Epithelial cell of umbilical artery (primary cell): ENCODE results near the gene PCDHGC3. TPM values are rescaled to one million over a fixed set of nuclear protein-coding genes. Genes with fewer than 3 reads are reported as not detected.

Experiments used
- total RNA-seq: library from RNA; depleted of rRNA; stranded (reverse); fragments of >200 nt; gene quantifications from 2 replicates; pipeline ENCODE4 v1.2.3, GENCODE V29; 2014

The PCDHGC3 gene
- total RNA-seq, result 6.5 and 7.8 TPM in 2 replicates

GRCh38 chr5:141475625-141476131 lies at the start of gene PCDHGC3:
Gene PCDHGC3 (plus strand): TSS chr5:141475966. CDS start chr5:141476117, 151 bp downstream.

GRCh38 chr5:141430332-141431113 lies 45.2 kb upstream of the PCDHGC3 start, which contains the start of gene PCDHGA12:
Gene PCDHGA12 (plus strand): TSS chr5:141430507. CDS start chr5:141430760, 253 bp downstream.

GRCh38 chr5:141484641-141485311 lies 9.0 kb downstream of the PCDHGC3 start, which contains the start of gene PCDHGC4:
Gene PCDHGC4 (plus strand): TSS chr5:141485030. CDS start chr5:141485174, 144 bp downstream.

GRCh38 chr5:141488591-141489561 lies 13.1 kb downstream of the PCDHGC3 start, which contains the start of gene PCDHGC5:
Gene PCDHGC5 (plus strand): TSS chr5:141489081. CDS start chr5:141489241, 160 bp downstream.

Other genes starting within 250 kb of the PCDHGC3 start
- 0.32 and 0.46 TPM in 2 replicates for gene PCDHB15, start 230.6 kb upstream of the PCDHGC3 start, total RNA-seq
- gene SLC25A2, start 171.9 kb upstream of the PCDHGC3 start, total RNA-seq, result 0.15 TPM in 1 of 2 replicates, not detected in the other
- 76.7 and 85.6 TPM in 2 replicates for gene TAF7, start 155.2 kb upstream of the PCDHGC3 start, total RNA-seq
- under 0.01 and 0.32 TPM in 2 replicates for gene PCDHGA1, start 145.5 kb upstream of the PCDHGC3 start, total RNA-seq
- gene PCDHGA2, start 137.2 kb upstream of the PCDHGC3 start, total RNA-seq, result 0.46 and 0.65 TPM in 2 replicates
- gene PCDHGA3, start 132.1 kb upstream of the PCDHGC3 start, total RNA-seq, result 0.15 and 0.32 TPM in 2 replicates
- gene PCDHGB1, start 125.9 kb upstream of the PCDHGC3 start, total RNA-seq, result under 0.01 and 0.65 TPM in 2 replicates
- gene PCDHGA4, start 120.9 kb upstream of the PCDHGC3 start, total RNA-seq, result 1.7 and 1.9 TPM in 2 replicates
- gene PCDHGB2, start 116.0 kb upstream of the PCDHGC3 start, total RNA-seq, result 0.46 and 0.65 TPM in 2 replicates
- gene PCDHGA5, start 111.8 kb upstream of the PCDHGC3 start, total RNA-seq, result 0.30 and 0.32 TPM in 2 replicates
- gene PCDHGB3, start 105.7 kb upstream of the PCDHGC3 start, total RNA-seq, result 0.46 and 1.3 TPM in 2 replicates
- 0.76 and 0.97 TPM in 2 replicates for gene PCDHGA6, start 102.1 kb upstream of the PCDHGC3 start, total RNA-seq
- 0.65 and 0.91 TPM in 2 replicates for gene PCDHGA7, start 93.2 kb upstream of the PCDHGC3 start, total RNA-seq
- 4.9 and 10.1 TPM in 2 replicates for gene PCDHGB4, start 88.3 kb upstream of the PCDHGC3 start, total RNA-seq
- gene PCDHGA8, start 83.3 kb upstream of the PCDHGC3 start, total RNA-seq, result 0.46 and 0.97 TPM in 2 replicates
- gene PCDHGB5, start 78.0 kb upstream of the PCDHGC3 start, total RNA-seq, result 6.1 and 9.1 TPM in 2 replicates
- 0.76 and 0.97 TPM in 2 replicates for gene PCDHGA9, start 73.2 kb upstream of the PCDHGC3 start, total RNA-seq
- 0.97 and 1.1 TPM in 2 replicates for gene PCDHGB6, start 67.9 kb upstream of the PCDHGC3 start, total RNA-seq
- 2.3 TPM in 2 replicates for gene PCDHGA10, start 63.0 kb upstream of the PCDHGC3 start, total RNA-seq
- gene PCDHGB7, start 58.3 kb upstream of the PCDHGC3 start, total RNA-seq, result 2.9 and 3.3 TPM in 2 replicates
- 5.3 and 5.8 TPM in 2 replicates for gene PCDHGA11, start 54.9 kb upstream of the PCDHGC3 start, total RNA-seq
- 5.2 and 5.9 TPM in 2 replicates for gene PCDHGA12, start 45.5 kb upstream of the PCDHGC3 start, total RNA-seq
- gene PCDHGC4, start 9.1 kb downstream of the PCDHGC3 start, total RNA-seq, result 0.32 and 0.46 TPM in 2 replicates
- gene PCDHGC5, start 13.1 kb downstream of the PCDHGC3 start, total RNA-seq, result 0.32 TPM in 1 of 2 replicates, not detected in the other
- gene DIAPH1, start 143.0 kb downstream of the PCDHGC3 start, total RNA-seq, result 23.7 and 36.1 TPM in 2 replicates
- 50.3 and 56.1 TPM in 2 replicates for gene HDAC3, start 160.9 kb downstream of the PCDHGC3 start, total RNA-seq
- 3.9 and 4.3 TPM in 2 replicates for gene RELL2, start 161.0 kb downstream of the PCDHGC3 start, total RNA-seq
- 21.1 and 26.6 TPM in 2 replicates for gene FCHSD1, start 175.5 kb downstream of the PCDHGC3 start, total RNA-seq
- 28.4 and 55.2 TPM in 2 replicates for gene ARAP3, start 206.3 kb downstream of the PCDHGC3 start, total RNA-seq